B cell (primary cell): ENCODE results near the gene CYFIP2.

Experiments
- CTCF ChIP-seq: fragments of 200-600 bp; IDR thresholded peaks from one replicate; pipeline ENCODE4 v1.8.0; 2022; ENCODE audit warnings: antibody characterized with exemption, mild to moderate bottlenecking
- EZH2 ChIP-seq: IDR thresholded peaks from 2 replicates; pipeline ENCODE4 v1.6.1; 2012; ENCODE audit warnings: borderline replicate concordance, low read depth, mild to moderate bottlenecking, moderate library complexity, low read length; ENCODE audit not compliant: insufficient read depth, poor library complexity, severe bottlenecking

- TF ChIP-seq CTCF (no peak), EZH2 (no peak)
Measured at GRCh38 chr5:157295247-157295646, 29.3 kb downstream of the CYFIP2 start.
